ENCODE results near the gene AIFM2.
"Not testable (repeated sequence)": the region's sequence is repeated elsewhere in the genome, so short reads cannot be mapped to it uniquely, and the experiment has no call there.

AIFM2 gene

GRCh38 chr10:70121281-70121949, 11.2 kb downstream of the AIFM2 start:
- DNase-seq, result no peak

- no peak for DNase-seq
These were observed 12.2 kb downstream of the AIFM2 start for GRCh38 chr10:70120417-70120816.

- DNase-seq, result no peak
These were observed 13.0 kb downstream of the AIFM2 start for GRCh38 chr10:70119623-70120022.

- DNase-seq, result no peak
These were observed 13.4 kb downstream of the AIFM2 start for GRCh38 chr10:70119197-70119596.

- DNase-seq, result no peak
These were observed 14.4 kb downstream of the AIFM2 start for GRCh38 chr10:70118196-70118595.

GRCh38 chr10:70117646-70118045, 15.0 kb downstream of the AIFM2 start:
- DNase-seq, result no peak

GRCh38 chr10:70115948-70116682, 16.5 kb downstream of the AIFM2 start:
- peak; percentile 71 for DNase-seq

- DNase-seq, result no peak
These were observed 17.7 kb downstream of the AIFM2 start for GRCh38 chr10:70114902-70115301.

GRCh38 chr10:70112071-70112470, 20.6 kb downstream of the AIFM2 start:
- DNase-seq, result no peak

GRCh38 chr10:70111496-70111895, 21.1 kb downstream of the AIFM2 start:
- DNase-seq, result no peak

- no peak for DNase-seq
These were observed 23.4 kb downstream of the AIFM2 start for GRCh38 chr10:70109064-70109729.

GRCh38 chr10:70106958-70107791, 25.4 kb downstream of the AIFM2 start:
- DNase-seq, result peak; percentile 34

GRCh38 chr10:70101668-70102067, 31.0 kb downstream of the AIFM2 start:
- DNase-seq, result no peak

- not testable (repeated sequence) for DNase-seq
These were observed 31.5 kb downstream of the AIFM2 start for GRCh38 chr10:70101068-70101562.

GRCh38 chr10:70098271-70098670, 34.4 kb downstream of the AIFM2 start:
- DNase-seq, result no peak

GRCh38 chr10:70097459-70097858, 35.2 kb downstream of the AIFM2 start:
- no peak for DNase-seq

GRCh38 chr10:70096705-70097420, 35.8 kb downstream of the AIFM2 start:
- no peak for DNase-seq

GRCh38 chr10:70096016-70096704, 36.5 kb downstream of the AIFM2 start:
- DNase-seq, result no peak

- DNase-seq, result no peak
These were observed 38.4 kb downstream of the AIFM2 start for GRCh38 chr10:70094250-70094649.

GRCh38 chr10:70093335-70093944, 39.2 kb downstream of the AIFM2 start:
- no peak for DNase-seq

- no peak for DNase-seq
These were observed 40.3 kb downstream of the AIFM2 start for GRCh38 chr10:70092389-70092718.
